ENCODE data around the gene TRIM9.

Gene TRIM9

DNA sequence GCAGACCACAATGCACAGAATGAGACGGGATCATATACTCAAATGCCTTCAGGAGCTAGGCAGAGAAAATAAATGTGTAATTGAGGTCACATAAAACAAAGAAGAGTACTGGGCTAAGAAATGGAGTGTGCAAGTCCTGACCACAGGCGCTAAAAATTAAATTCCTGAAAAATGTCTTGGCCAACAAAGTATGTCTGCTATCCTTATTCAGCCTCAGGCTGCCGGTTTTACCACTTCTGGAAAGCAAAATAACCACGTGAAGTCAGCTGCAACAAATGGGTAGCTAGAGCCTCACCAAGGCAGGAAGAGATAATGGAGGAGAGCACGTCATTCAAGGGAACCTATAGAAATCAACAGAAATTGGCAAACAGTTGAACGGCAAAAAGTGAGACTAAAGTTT lies 153.8 kb downstream of the TRIM9 start:
- TF ChIP-seq CTCF (conservative IDR thresholded peaks at IDR 0.05; ENCODE audit: low read length): no peak
- no peak for TF ChIP-seq EZH2phosphoT487 (IDR thresholded peaks at IDR 0.05; ENCODE audit: borderline replicate concordance)
- Histone ChIP-seq H3K4me1 (ENCODE audit: insufficient read depth, low read length, poor library complexity, severe bottlenecking) (peaks cover 31% of the 10 kb centered on the region), H3K9ac (ENCODE audit: low read depth, low read length, poor library complexity, severe bottlenecking) (no peak overlapping the region), H3K79me2 (ENCODE audit: insufficient read depth, low read length) (peaks cover 8% of the 10 kb centered on the region; the same call in 1 of the 2 replicates), H3K4me3 (ENCODE audit: low read length, poor library complexity, severe bottlenecking) (no peak overlapping the region), H3K4me2 (ENCODE audit: low read depth, low read length, poor library complexity, severe bottlenecking) (peak overlapping the region; percentile 31), H3K27me3 (ENCODE audit: insufficient read depth, low read length, poor library complexity, severe bottlenecking) (no peaks in the 10 kb centered on the region), H4K20me1 (ENCODE audit: insufficient read depth, low read length, poor library complexity, severe bottlenecking) (no peaks in the 10 kb centered on the region), H2AFZ (ENCODE audit: low read length) (no peak overlapping the region), H3K9me3 (ENCODE audit: insufficient read depth, low read depth, low read length) (no peaks in the 10 kb centered on the region), H3K36me3 (ENCODE audit: insufficient read depth, low read length) (no peaks in the 10 kb centered on the region), H3F3A (ENCODE audit: low read depth) (no peaks in the 10 kb centered on the region), H3K9me2 (replicated peaks; ENCODE audit: low read depth, low read length) (no peaks in the 10 kb centered on the region)

DNA sequence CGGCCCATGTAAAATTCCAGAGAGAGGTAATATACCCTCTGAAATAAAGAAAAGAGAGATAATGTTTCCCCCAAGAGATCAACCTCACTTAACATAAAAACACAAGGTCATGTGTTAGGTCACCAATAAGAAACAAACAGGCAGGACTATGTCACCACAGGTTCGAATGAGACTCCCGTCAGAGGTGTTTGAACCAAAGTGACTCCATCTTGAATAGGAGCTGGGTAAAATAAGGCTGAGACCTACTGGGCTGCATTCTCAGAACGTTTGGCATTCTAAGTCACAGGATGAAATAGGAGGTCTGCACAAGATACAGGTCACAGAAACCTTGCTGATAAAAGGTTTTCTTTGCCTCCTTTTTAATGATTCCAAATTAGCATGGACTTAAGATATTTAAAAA lies 157.1 kb downstream of the TRIM9 start:
- no peaks in the 10 kb centered on the region for H3F3A ChIP-seq (ENCODE audit: low read depth)
- peaks cover 30% of the 10 kb centered on the region for H3K4me1 ChIP-seq (ENCODE audit: insufficient read depth, low read length, poor library complexity, severe bottlenecking)
- H3K79me2 ChIP-seq (ENCODE audit: insufficient read depth, low read length): no peaks in the 10 kb centered on the region; the same call in 1 of the 2 replicates
- H3K4me3 ChIP-seq (ENCODE audit: low read length, poor library complexity, severe bottlenecking): no peak overlapping the region
- TF ChIP-seq CTCF (conservative IDR thresholded peaks at IDR 0.05; ENCODE audit: low read length) (no peak), EZH2phosphoT487 (IDR thresholded peaks at IDR 0.05; ENCODE audit: borderline replicate concordance) (no peak)
- H3K36me3 ChIP-seq (ENCODE audit: insufficient read depth, low read length): no peaks in the 10 kb centered on the region
- no peaks in the 10 kb centered on the region for H3K9me2 ChIP-seq (replicated peaks; ENCODE audit: low read depth, low read length)
- no peaks in the 10 kb centered on the region for H3K9me3 ChIP-seq (ENCODE audit: insufficient read depth, low read depth, low read length)
- no peak overlapping the region for H2AFZ ChIP-seq (ENCODE audit: low read length)
- no peaks in the 10 kb centered on the region for H4K20me1 ChIP-seq (ENCODE audit: insufficient read depth, low read length, poor library complexity, severe bottlenecking)
- peak overlapping the region; percentile 27 for H3K4me2 ChIP-seq (ENCODE audit: low read depth, low read length, poor library complexity, severe bottlenecking)
- H3K27me3 ChIP-seq (ENCODE audit: insufficient read depth, low read length, poor library complexity, severe bottlenecking): no peaks in the 10 kb centered on the region
- H3K9ac ChIP-seq (ENCODE audit: low read depth, low read length, poor library complexity, severe bottlenecking): no peak overlapping the region

DNA sequence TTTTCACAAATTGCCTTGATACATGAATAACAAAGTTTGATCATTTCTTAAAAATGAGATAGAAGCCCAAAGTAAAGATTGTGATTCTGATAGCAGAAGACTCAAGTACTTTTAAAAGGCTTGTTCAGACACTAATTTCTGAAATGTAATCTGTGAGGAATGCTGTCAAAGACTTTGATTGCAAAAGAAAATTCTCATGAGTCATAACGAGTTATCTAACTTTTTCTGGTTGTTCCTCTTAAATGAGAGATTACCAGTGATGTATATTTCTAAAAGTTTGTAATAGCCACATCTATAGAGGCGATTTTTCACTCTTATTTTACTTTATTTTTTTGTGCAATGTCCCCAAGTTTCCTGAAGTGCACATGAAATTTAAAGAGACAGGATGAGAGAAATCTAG lies 157.6 kb downstream of the TRIM9 start:
- Histone ChIP-seq H3K9ac (ENCODE audit: low read depth, low read length, poor library complexity, severe bottlenecking) (no peak overlapping the region), H3K27me3 (ENCODE audit: insufficient read depth, low read length, poor library complexity, severe bottlenecking) (no peaks in the 10 kb centered on the region), H2AFZ (ENCODE audit: low read length) (no peak overlapping the region), H3K4me3 (ENCODE audit: low read length, poor library complexity, severe bottlenecking) (no peak overlapping the region), H3K9me3 (ENCODE audit: insufficient read depth, low read depth, low read length) (no peaks in the 10 kb centered on the region), H3K79me2 (ENCODE audit: insufficient read depth, low read length) (no peaks in the 10 kb centered on the region; the same call in 1 of the 2 replicates), H3F3A (ENCODE audit: low read depth) (no peaks in the 10 kb centered on the region), H3K4me2 (ENCODE audit: low read depth, low read length, poor library complexity, severe bottlenecking) (peak overlapping the region; percentile 27), H4K20me1 (ENCODE audit: insufficient read depth, low read length, poor library complexity, severe bottlenecking) (no peaks in the 10 kb centered on the region), H3K9me2 (replicated peaks; ENCODE audit: low read depth, low read length) (no peaks in the 10 kb centered on the region), H3K36me3 (ENCODE audit: insufficient read depth, low read length) (no peaks in the 10 kb centered on the region; the same call in 1 of the 2 replicates), H3K4me1 (ENCODE audit: insufficient read depth, low read length, poor library complexity, severe bottlenecking) (peaks cover 35% of the 10 kb centered on the region)
- TF ChIP-seq CTCF (conservative IDR thresholded peaks at IDR 0.05; ENCODE audit: low read length) (no peak), EZH2phosphoT487 (IDR thresholded peaks at IDR 0.05; ENCODE audit: borderline replicate concordance) (no peak)
